Tibial nerve (tissue), 4 donors: ENCODE results near the gene TDRD3. TPM values are rescaled to one million over a fixed set of nuclear protein-coding genes. Genes with fewer than 3 reads are reported as not detected.
A peak's percentile ranks its signal among the peaks of the same experiment; 100 is the strongest.

ENCODE experiments used
- DNase-seq, 2 donors: peaks; one replicate each; pipeline ENCODE4 v3.0.0-alpha.2; 2019; ENCODE audit warnings: low spot score in 2 of 2
- H3K27ac ChIP-seq, 4 donors: fragments of 200-600 bp; sonication (generic) in 3 of 4; one replicate each; pipeline ENCODE4 v1.5.1; 2017 to 2019; ENCODE audit warnings: mild to moderate bottlenecking in 1 of 4
- H3K27me3 ChIP-seq, 2 donors: fragments of 200-600 bp; sonication (generic) in 1 of 2; one replicate each; pipeline versions ENCODE4 v1.5.1 to v1.6.0; 2017 to 2019
- H3K36me3 ChIP-seq, 3 donors: fragments of 200-600 bp; sonication (generic); one replicate each; pipeline ENCODE4 v1.5.1; 2018 to 2019
- H3K4me1 ChIP-seq, 4 donors: fragments of 200-600 bp; sonication (generic) in 3 of 4; one replicate each; pipeline ENCODE4 v1.5.1; 2017 to 2019
- H3K4me3 ChIP-seq, 4 donors: fragments of 200-600 bp; sonication (generic) in 3 of 4; one replicate each; pipeline ENCODE4 v1.5.1; 2017 to 2019; ENCODE audit warnings: mild to moderate bottlenecking in 1 of 4, moderate library complexity in 1 of 4
- H3K9me3 ChIP-seq, 4 donors: fragments of 200-600 bp; sonication (generic) in 3 of 4; one replicate each; pipeline ENCODE4 v1.5.1; 2017 to 2019
- EP300 ChIP-seq, 2 donors: sonication (generic); formaldehyde crosslinking; IDR thresholded peaks; one replicate each; pipeline ENCODE4 v1.6.1; 2017; ENCODE audit warnings: antibody characterized with exemption in 2 of 2, mild to moderate bottlenecking in 1 of 2
- POLR2A ChIP-seq, 2 donors: fragments of 450-650 bp; IDR thresholded peaks; one replicate each; pipeline ENCODE4 v1.6.1; 2017; ENCODE audit warnings: antibody characterized with exemption in 2 of 2, mild to moderate bottlenecking in 2 of 2, moderate library complexity in 2 of 2
- WGBS, 2 donors: methylation state at CpG; one replicate each; pipeline ENCODE4 v1.1.5; 2018; 5-methylcytosine and 5-hydroxymethylcytosine counted together
- total RNA-seq, 4 donors: library from RNA; depleted of rRNA; stranded (reverse); fragments of >200 nt; gene quantifications; one replicate each; pipeline ENCODE4 v1.1.0, GENCODE V29; 2016
- TF ChIP-seq, protein P1 (sequence below), 5 experiments: fragments of 200-600 bp in 3 of 5; fragments of 450-650 bp in 2 of 5; sonication (generic) in 3 of 5; IDR thresholded peaks; one replicate each; pipeline ENCODE4 v1.5.1; 2016 to 2019; ENCODE audit warnings: antibody characterized with exemption in 5 of 5, mild to moderate bottlenecking in 3 of 5, moderate library complexity in 2 of 5

Gene TDRD3
- total RNA-seq, 4 donors from 2014 or later = 31.2 to 38.5 (median 35.1) TPM

DNA sequence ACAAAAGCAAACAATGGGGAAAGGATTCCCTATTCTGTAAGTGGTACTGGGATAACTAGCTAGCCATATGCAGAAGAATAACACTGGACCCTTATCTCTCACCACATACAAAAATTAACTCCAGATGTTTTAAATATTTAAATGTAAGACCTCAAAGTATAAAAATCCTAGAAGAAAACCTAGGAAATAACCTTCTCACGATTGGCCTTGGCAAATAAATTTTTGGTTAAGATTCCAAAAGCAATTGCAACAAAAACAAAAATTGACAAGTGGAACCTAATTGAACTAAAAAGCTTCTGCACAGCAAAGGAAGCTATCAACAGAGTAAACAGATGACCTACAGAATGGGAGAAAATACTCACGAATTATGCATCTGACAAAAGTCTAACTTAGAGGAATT lies 10.8 kb upstream of the TDRD3 start:
- no peak overlapping the region for H3K4me3 ChIP-seq
- TF ChIP-seq EP300 (IDR thresholded peaks at IDR 0.05) (no peak), POLR2A (IDR thresholded peaks at IDR 0.05) (no peak)
- TF ChIP-seq, protein P1, sequence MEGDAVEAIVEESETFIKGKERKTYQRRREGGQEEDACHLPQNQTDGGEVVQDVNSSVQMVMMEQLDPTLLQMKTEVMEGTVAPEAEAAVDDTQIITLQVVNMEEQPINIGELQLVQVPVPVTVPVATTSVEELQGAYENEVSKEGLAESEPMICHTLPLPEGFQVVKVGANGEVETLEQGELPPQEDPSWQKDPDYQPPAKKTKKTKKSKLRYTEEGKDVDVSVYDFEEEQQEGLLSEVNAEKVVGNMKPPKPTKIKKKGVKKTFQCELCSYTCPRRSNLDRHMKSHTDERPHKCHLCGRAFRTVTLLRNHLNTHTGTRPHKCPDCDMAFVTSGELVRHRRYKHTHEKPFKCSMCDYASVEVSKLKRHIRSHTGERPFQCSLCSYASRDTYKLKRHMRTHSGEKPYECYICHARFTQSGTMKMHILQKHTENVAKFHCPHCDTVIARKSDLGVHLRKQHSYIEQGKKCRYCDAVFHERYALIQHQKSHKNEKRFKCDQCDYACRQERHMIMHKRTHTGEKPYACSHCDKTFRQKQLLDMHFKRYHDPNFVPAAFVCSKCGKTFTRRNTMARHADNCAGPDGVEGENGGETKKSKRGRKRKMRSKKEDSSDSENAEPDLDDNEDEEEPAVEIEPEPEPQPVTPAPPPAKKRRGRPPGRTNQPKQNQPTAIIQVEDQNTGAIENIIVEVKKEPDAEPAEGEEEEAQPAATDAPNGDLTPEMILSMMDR (IDR thresholded peaks at IDR 0.05) = no peak
- no peaks in the 10 kb centered on the region for H3K4me1 ChIP-seq
- no peaks in the 10 kb centered on the region for H3K36me3 ChIP-seq
- H3K9me3 ChIP-seq = no peaks in the 10 kb centered on the region
- no peak for DNase-seq
- no peak overlapping the region for H3K27ac ChIP-seq
- H3K27me3 ChIP-seq = no peaks in the 10 kb centered on the region
- 67 to 75% methylated on average over 2 of the region's 2 CpGs for WGBS, 2 donors

DNA sequence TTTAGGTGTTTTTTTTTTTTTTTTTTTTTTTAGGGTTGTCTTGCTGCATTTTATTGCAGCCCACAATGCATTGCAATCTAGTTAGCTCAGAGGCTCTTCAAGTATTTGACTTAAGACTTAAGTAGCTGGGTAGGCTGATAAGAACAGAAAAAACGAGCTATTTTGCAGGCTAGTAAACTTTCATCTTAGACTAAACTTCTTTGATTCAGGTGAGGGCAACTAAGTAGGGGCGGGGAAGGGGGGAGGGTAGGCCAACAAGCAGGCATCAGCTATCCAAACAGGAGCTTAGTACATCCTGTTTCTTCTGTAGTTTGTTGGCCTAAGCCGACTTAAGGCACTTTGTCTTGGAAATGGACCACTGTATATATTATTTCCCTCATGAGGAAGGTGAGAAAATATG lies 4.9 kb upstream of the TDRD3 start:
- no peak for DNase-seq
- Histone ChIP-seq H3K9me3 (no peaks in the 10 kb centered on the region), H3K4me1 (peaks cover 0 to 5% (median 0%) of the 10 kb centered on the region in 4 donors), H3K36me3 (no peaks in the 10 kb centered on the region), H3K4me3 (no peak overlapping the region), H3K27me3 (no peaks in the 10 kb centered on the region), H3K27ac (no peak overlapping the region)
- WGBS, 2 donors = 59 to 69% methylated on average over 3 of the region's 3 CpGs
- no peak for TF ChIP-seq EP300 (IDR thresholded peaks at IDR 0.05)
- no peak for TF ChIP-seq POLR2A (IDR thresholded peaks at IDR 0.05)
- TF ChIP-seq, protein P1 (IDR thresholded peaks at IDR 0.05) = no peak

DNA sequence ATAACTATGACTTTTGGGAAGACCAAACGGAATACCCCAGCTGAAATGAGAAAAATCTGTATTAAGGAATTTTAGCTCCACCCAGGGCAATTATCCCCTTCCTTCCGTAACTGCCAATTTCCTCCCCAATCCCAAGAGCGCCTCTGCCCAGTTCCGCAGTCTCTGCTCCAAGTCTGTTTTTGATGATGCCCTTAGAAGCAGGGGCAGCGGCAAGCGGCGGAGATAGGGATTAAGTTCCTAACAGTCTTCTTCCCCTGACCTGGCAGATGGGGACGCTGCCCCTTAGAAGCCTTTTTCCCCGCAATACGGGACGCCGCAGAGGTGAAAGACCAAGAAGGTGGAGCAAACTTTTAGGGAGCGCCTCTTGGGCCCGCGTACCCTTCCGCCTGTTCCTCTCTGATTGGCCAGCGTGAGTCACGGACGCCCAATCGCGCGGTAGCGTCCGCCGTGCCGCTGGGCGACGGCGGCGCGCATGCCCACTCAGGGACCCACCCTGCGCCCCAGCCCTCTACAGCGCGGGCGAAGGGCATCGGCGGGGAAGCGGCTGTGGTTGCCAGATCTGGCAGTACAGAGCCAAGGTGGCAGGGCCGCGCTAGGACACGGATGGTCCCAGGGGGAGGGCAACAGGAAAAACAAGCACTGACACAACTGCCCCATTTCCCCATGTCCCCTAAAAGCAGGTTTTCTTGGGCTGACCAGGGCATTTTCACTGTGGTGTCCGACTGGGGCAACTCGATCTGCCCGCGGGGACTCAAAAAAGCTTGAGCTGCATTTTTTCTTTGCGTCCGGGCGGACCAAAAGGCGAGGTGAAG lies 843 bp upstream of the TDRD3 start:
- Histone ChIP-seq H3K27me3 (no peaks in the 10 kb centered on the region), H3K36me3 (no peaks in the 10 kb centered on the region), H3K4me3 (peak overlapping the region; percentile 85 to 91 (median 89)), H3K4me1 (peaks cover 0 to 32% (median 10%) of the 10 kb centered on the region in 4 donors), H3K9me3 (no peaks in the 10 kb centered on the region), H3K27ac (peak overlapping the region; percentile 90 to 99 (median 98))
- TF ChIP-seq EP300 (IDR thresholded peaks at IDR 0.05) (peak in 1 of 2 donors; percentile 88), POLR2A (IDR thresholded peaks at IDR 0.05) (peak; percentile 53 to 71)
- TF ChIP-seq, protein P1 (IDR thresholded peaks at IDR 0.05) = no peak
- peak; percentile 76 to 78 for DNase-seq
- WGBS, 2 donors = 1% methylated on average over 43 to 45 of the region's 49 CpGs

DNA sequence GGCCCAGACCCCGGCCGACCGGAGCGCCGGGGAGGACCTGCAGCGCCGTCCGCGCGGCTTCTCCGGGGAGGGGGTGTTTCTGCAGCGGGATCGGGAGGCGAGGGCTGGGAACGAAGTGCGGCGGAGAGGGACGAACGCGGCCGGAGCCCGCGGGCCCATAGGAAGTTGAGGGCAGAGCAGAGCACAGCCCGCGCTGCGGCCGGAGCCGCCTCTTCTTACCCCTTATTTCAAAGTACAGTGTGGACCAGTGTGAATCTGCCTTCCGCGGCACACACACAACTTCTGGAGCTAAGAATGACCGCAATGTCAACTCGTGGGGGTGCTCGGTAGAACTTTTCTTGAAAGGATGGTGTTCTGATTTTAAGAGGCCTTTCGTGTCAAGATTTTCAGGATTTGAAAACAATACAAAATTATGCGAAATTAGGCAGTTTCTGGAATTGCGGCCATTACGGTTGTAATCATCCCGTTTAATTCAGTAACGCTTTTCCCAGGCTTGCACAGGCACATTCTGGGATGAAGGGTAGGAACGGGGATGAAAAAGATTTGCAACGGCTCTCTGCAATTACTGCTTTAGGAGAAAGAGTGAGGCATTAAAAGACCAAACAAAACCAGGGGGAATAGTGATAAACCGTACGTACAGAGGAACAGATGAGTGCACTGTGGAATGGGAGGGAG lies 821 bp downstream of the TDRD3 start:
- DNase-seq = peak; percentile 16 to 50
- no peak for TF ChIP-seq EP300 (IDR thresholded peaks at IDR 0.05)
- TF ChIP-seq POLR2A (IDR thresholded peaks at IDR 0.05) = no peak
- TF ChIP-seq, protein P1 (IDR thresholded peaks at IDR 0.05) = no peak
- Histone ChIP-seq H3K9me3 (no peaks in the 10 kb centered on the region), H3K36me3 (no peaks in the 10 kb centered on the region), H3K27me3 (no peaks in the 10 kb centered on the region), H3K27ac (peak overlapping the region; percentile 90 to 99 (median 98)), H3K4me1 (peaks cover 0 to 32% (median 10%) of the 10 kb centered on the region in 4 donors), H3K4me3 (peak overlapping the region; percentile 48 to 91 (median 87))
- 1 to 2% methylated on average over 19 to 37 of the region's 43 CpGs for WGBS, 2 donors
